Measurements from ENCODE around the gene PFN4.

DNA sequence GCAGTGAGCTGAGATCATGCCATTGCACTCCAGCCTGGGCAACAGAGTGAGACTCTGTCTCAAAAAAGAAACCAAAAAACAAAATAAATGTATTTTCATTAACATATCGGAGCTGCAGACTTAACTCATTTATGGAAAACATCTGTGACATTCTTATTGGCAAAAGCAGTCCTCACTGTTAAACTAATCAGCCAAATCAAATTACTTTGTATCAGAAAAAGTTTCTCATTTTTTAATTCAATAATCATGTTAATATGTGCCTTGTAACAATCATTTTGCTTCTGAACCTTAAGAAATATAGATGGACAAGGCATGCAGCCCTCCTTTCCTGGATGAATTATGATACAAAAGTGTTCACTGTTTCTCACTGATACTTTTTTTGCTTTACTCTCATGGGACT lies 20.5 kb downstream of the PFN4 start:
- TF ChIP-seq, protein P1, sequence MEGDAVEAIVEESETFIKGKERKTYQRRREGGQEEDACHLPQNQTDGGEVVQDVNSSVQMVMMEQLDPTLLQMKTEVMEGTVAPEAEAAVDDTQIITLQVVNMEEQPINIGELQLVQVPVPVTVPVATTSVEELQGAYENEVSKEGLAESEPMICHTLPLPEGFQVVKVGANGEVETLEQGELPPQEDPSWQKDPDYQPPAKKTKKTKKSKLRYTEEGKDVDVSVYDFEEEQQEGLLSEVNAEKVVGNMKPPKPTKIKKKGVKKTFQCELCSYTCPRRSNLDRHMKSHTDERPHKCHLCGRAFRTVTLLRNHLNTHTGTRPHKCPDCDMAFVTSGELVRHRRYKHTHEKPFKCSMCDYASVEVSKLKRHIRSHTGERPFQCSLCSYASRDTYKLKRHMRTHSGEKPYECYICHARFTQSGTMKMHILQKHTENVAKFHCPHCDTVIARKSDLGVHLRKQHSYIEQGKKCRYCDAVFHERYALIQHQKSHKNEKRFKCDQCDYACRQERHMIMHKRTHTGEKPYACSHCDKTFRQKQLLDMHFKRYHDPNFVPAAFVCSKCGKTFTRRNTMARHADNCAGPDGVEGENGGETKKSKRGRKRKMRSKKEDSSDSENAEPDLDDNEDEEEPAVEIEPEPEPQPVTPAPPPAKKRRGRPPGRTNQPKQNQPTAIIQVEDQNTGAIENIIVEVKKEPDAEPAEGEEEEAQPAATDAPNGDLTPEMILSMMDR (conservative IDR thresholded peaks at IDR 0.05 in 1 of 2, IDR thresholded peaks at IDR 0.05 in 1 of 2; ENCODE audit: extremely low read depth in 1 of 2, insufficient read depth in 1 of 2, low read depth in 1 of 2, low read length in 2 of 2): no peak
- TF ChIP-seq EZH2 (IDR thresholded peaks at IDR 0.05; ENCODE audit: borderline replicate concordance, low read length): no peak
